22Rv1 (cell line): ENCODE measurements around the gene ABLIM2.
"Not testable (repeated sequence)": the region's sequence is repeated elsewhere in the genome, so short reads cannot be mapped to it uniquely, and the experiment has no call there.

Experiments used
- H3K27ac ChIP-seq: fragments of 450-650 bp; 2 replicates; pipeline ENCODE4 v1.5.1; 2017
- ZFX ChIP-seq: fragments of 450-650 bp; IDR thresholded peaks from 2 replicates; pipeline ENCODE4 v1.6.1; 2017; ENCODE audit warnings: antibody characterized with exemption, borderline replicate concordance
- TF ChIP-seq, protein P1 (sequence below): fragments of 450-650 bp; IDR thresholded peaks from 2 replicates; pipeline ENCODE4 v1.5.1; 2017; ENCODE audit warnings: mild to moderate bottlenecking

The ABLIM2 gene

DNA sequence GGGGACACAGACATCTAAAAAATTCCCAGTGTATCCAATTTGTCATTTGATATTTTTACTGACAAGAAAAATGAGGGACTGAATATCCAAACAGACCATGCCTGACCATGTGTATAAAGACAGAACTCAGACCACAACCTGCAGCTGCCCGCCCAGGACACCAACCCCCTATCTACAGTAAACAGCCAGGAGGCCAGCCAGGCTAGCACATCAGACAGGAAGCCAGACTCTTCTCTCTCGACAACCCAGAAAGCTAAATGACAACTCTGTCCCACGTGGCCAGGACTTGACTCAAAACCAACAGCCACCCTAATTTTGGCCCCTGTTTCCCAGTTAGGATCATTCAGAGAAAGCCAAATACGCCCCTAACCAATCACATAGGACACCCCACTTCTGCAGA is 234.0 kb downstream of the ABLIM2 start:
- TF ChIP-seq, protein P1, sequence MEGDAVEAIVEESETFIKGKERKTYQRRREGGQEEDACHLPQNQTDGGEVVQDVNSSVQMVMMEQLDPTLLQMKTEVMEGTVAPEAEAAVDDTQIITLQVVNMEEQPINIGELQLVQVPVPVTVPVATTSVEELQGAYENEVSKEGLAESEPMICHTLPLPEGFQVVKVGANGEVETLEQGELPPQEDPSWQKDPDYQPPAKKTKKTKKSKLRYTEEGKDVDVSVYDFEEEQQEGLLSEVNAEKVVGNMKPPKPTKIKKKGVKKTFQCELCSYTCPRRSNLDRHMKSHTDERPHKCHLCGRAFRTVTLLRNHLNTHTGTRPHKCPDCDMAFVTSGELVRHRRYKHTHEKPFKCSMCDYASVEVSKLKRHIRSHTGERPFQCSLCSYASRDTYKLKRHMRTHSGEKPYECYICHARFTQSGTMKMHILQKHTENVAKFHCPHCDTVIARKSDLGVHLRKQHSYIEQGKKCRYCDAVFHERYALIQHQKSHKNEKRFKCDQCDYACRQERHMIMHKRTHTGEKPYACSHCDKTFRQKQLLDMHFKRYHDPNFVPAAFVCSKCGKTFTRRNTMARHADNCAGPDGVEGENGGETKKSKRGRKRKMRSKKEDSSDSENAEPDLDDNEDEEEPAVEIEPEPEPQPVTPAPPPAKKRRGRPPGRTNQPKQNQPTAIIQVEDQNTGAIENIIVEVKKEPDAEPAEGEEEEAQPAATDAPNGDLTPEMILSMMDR: no peak
- TF ChIP-seq ZFX: no peak
- H3K27ac ChIP-seq: no peak overlapping the region

DNA sequence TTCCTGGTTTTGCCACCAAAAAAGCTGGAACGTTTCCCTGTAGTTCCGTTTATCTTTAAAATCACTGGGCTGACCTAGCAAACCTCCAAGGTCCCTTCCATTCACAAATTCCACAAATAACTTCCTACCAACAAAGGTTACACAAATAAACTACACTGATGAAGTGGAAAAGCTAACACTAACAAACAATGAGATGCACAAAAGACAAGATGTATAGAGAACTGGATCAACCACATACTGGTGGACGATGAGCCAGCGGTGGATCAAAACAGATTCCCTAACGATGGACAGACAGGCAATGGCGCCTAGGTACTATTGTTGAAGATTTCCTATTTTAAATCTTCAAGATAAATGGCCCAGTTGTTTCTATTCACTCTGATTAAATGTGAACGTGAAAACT is 234.4 kb downstream of the ABLIM2 start:
- TF ChIP-seq ZFX: no peak
- TF ChIP-seq, protein P1: no peak
- no peak overlapping the region for H3K27ac ChIP-seq

DNA sequence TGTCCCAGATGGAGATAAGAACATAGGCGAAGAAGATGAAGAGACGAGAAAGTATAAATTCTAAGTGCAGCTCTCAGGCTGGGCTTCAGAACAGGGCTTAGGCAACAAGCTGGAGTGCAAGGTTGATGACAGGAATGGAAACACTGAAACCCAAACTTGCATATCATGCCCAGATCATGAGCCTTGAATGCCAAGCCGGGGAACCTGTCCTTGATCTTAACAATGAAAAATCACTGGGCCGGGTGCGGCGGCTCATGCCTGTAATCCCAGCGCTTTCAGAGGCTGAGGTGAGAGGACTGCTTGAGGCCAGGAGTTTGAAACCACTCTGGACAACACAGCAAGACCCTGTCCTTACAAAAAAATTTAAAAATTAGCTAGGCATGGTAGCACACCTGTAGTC is 236.1 kb downstream of the ABLIM2 start:
- no peak overlapping the region for H3K27ac ChIP-seq
- TF ChIP-seq ZFX: no peak
- TF ChIP-seq, protein P1: no peak

DNA sequence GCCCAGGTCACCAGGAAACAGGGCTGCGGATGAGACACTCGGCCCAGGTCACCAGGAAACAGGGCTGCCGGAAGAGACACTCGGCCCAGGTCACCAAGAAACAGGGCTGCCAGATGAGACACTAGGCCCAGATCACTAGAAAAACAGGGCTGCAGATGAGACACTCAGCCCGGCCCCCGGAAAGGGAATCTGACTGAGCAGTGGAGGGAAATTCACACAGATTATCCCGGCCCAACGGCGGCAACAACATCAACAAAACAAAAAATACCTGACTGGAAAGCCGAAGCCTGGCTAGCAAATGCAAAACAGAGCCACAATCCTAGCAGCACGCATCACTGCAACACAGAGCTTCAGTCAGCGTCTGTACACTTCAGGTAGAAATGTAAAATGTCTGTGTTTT is 239.6 kb downstream of the ABLIM2 start:
- TF ChIP-seq ZFX: no peak
- TF ChIP-seq, protein P1: no peak
- no peak overlapping the region for H3K27ac ChIP-seq

DNA sequence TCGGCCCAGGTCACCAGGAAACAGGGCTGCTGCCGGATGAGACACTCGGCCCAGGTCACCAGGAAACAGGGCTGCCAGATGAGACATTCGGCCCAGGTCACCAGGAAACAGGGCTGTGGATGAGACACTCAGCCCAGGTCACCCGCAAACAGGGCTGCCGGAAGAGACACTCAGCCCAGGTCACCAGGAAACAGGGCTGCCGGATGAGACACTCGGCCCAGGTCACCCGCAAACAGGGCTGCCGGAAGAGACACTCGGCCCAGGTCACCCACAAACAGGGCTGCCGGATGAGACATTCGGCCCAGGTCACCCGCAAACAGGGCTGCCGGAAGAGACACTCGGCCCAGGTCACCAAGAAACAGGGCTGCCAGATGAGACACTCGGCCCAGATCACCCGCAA is 240.4 kb downstream of the ABLIM2 start:
- not testable (repeated sequence) for H3K27ac ChIP-seq

DNA sequence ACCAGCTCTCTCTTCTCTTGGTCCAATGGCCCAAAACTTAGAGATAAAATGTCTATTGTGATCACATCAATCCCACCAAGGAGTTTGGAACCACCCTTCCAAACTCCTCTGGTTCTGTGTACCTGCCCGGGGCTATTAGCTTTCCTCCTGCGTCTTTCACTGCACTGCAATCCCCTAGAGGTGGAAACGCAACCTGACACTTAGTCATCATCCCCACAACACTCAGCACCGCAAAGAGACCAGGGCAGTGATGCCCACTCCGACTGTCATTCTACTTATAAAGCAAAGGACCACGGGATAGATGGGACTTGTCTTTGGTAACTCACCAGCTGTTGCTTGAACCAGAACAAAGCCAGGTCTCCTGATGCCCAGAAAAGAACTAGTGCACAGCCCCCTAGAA is 240.9 kb downstream of the ABLIM2 start:
- H3K27ac ChIP-seq: no peak overlapping the region
- TF ChIP-seq, protein P1: no peak
- TF ChIP-seq ZFX: no peak

DNA sequence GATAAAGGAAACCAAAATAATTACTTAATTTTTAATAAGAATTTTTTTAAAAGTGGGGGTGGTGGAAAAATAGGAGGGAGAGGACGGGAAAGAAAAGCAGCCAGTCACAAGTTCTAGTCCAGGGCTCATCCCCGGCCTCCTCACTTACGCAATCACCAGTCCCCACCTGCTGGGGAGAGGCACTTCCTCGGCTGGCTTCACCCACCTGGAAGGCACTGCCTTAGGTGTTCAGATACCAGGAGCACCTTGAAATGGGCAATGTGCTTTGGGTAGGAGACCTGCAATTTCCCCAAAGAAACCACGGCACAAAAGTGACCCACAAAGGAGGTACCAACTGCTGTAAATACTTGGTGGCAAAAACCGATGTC is 242.8 kb downstream of the ABLIM2 start:
- no peak overlapping the region for H3K27ac ChIP-seq
- no peak for TF ChIP-seq ZFX
- TF ChIP-seq, protein P1: no peak
